DMS53 treated with DMSO at 0.1 percent for 48 hours (cell line): ENCODE results near the gene USP2.
"Not testable (repeated sequence)": the region's sequence is repeated elsewhere in the genome, so short reads cannot be mapped to it uniquely, and the experiment has no call there.

Source experiments
- DNase-seq: peaks from one replicate; lab custom pipeline; 2025; ENCODE audit not compliant: unreplicated experiment; lab: John Stamatoyannopoulos, UW

USP2 gene

DNA sequence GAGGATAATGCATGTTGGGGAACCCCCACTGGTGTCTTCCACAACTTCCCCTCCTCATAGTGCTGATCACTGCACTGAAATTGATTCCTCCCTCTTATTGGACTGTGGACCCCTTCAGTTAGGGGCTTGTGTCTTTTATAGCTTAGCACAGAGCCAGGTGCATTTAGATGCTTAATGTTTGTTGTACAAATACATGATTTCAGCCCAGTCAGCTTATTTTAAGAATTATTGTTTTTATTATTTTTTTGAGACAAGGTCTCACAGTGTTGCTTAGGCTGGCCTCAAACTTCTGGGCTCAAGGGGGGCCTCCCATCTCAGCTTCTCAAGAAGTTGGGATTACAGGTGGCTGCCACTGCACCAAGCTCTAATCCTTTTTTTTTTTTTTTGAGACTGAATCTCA is 33.2 kb upstream of the USP2 start:
- DNase-seq, result no peak

DNA sequence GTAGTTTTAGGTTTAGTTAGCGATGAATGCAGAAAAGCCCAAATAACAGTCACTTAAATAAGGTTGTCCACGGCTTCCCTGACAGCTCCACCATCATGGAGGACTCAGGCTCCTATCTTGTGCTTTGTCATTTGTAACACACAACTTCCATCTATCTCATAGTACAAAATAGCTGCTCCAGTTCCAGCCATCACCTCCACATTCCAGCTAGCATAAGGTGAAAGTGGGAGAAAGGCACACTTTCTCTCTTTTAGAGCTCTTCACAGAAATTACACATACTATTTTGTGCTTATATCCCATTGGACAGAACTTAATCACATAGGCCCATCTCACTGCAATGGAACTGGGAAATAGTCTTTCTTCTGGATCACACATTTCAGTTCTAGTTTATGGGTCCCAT is 32.8 kb upstream of the USP2 start:
- no peak for DNase-seq

DNA sequence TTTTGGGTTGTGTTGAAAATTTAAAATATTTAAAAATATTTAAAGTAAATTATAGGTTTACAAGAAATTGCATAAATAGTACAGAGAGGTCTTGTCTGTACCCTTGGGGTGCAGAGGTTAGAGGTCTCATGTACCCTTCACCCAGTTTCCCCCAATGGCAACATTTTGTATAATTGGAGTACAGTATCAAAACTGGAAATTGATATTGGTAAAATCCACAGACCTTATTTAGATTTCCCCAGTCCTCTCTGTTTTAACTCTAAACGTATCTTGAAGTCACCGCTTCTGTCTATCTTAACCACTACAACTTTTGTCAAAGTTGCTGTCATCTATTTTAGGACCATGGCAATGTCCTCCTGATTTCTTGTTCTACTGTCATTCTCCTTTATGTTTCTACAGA is 30.6 kb upstream of the USP2 start:
- DNase-seq, result no peak

DNA sequence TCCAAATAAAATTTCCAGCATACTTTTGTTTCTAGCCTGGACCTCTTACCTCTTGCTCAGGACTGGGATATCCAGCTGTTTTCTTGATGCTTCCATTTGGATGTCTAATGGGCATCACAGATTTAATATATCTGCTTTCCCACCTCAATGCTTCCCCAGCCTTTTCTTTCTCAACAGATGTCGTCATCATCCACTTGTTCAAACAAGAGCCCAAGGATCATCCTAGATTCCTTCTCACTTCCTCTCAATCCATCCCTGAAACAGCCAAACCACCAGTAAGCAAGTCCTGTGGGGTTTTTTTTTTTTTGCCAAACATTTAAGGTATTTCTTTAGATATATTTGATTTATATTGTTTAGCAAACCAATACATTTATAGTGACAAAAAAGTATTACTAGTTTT is 29.0 kb upstream of the USP2 start:
- DNase-seq, result no peak

DNA sequence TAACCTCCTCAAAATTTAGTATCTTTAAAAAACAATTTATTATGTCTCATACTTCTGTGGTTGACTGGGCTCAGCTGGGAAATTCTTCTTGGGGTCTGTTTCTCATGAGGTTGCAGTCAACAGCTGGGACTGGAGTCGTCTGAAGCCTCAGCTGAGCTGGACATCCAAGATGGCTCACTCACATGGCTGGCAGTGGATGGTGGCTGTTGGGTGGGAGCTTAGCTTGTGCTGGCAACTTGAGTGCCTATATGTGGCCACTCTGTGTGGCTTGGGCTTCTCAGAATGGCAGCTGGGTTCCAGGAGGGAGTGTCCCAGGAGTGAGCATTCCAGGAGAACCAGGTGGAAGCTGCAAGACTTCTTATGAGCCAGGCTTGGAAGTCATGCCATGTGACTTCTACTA is 28.2 kb upstream of the USP2 start:
- DNase-seq, result no peak

DNA sequence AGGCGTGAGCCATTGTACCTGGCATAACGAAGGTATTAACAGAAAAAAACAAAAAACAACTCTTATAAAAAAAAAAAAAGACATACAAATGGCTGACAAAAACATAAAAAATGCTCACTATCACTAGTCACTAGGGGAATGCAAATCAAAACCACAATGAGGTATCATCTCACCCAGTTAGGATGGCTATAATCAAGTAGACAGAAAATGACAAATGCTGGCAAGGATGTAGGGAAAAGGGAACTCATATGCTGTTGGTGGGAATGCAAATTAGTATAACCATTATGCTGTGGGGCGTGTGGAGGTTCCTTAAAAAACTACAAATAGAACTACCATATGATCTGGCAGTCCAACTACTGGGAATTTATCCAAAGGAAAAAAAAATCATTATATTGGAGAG is 24.5 kb upstream of the USP2 start:
- DNase-seq, result no peak

DNA sequence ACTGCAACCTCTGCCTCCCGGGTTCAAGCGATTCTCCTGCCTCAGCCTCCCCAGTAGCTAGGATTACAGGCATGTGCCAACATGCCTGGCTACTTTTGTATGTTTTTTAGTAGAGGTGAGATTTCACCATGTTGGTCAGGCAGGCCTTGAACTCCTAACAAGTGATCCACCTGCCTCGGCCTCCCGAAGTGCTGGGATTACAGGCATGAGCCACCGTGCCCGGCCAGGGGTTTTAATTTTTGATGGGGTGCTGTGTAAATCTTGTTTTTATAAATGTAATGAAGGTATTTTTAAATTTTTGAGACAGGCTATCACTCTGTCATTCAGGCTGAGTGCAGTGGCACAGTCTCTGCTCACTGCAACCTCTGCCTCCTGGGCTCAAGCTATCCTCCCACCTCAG is 24.0 kb upstream of the USP2 start:
- DNase-seq, result not testable (repeated sequence)

DNA sequence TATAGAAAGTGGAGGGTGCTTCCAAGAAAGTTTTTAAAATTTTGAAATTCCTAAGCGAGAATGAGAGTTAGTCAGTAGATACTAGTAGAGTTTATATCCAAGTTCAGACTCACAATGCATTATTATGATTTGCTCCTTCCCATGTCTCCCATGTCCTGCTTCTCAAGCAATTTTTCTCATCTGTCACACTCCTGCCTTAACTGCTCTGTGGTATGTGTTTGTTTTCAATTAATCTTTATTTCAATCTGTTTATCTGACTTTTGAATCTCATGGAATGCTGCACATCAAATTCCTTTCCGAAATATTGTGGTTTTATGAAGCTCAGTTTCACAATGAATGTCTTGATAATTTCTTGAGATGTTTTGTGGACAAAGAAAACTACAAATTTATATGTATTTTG is 23.4 kb upstream of the USP2 start:
- DNase-seq, result no peak

DNA sequence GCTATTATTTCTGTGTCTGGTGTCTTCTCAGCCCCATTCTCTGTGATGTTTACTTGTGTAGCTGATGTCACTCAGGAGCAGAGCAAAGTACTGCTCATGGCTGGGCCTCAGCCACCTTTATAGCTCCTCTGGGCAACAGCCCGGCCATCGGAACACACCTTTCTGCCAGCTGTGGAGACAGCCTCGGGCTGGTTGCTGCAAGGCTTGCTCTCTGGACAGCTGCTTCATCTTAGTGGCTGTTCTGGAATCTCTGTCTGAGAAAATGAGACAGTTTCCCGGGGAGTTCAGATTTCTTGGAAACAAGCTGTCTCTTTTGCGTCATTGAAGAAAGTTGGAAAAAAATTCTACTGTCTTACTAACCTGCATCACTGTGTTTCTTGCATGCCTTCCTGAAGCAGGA is 21.5 kb upstream of the USP2 start:
- DNase-seq, result no peak

DNA sequence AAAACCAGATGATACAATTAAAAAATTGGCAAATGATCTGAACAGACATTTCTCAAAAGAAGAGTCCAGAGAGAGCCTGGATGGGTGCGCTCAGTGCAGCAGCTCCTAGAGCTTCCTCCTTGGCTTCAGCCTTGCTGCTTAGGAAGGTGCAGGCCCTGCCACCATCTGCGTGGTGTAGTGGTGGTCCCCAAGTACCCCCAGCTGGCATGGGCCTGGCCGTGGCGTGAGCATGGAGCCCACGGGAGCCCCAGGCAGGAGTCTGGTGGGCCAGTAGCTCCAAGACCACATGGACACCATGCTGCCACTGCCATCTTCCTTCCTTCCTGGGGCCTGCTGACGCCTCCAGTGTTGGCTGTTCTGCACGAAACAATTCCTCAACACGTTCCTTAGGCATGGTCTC is 21.0 kb upstream of the USP2 start:
- no peak for DNase-seq

DNA sequence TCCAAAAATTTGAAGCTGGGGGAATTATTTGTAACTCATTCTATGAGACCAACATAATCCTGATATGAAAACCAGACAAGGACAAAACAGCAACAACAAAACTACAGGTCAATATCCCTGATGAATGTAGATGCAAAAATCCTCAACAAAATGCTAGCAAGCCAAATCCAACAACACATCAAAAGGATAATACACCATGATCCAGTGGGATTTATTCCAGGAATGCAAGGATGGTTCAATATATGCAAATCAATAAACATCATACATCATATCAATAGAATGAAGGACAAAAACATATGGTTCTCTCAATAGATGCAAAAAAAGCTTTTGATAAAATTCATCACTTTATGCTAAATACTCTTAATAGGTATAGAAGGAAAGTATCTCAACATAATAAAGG is 19.4 kb upstream of the USP2 start:
- no peak for DNase-seq

DNA sequence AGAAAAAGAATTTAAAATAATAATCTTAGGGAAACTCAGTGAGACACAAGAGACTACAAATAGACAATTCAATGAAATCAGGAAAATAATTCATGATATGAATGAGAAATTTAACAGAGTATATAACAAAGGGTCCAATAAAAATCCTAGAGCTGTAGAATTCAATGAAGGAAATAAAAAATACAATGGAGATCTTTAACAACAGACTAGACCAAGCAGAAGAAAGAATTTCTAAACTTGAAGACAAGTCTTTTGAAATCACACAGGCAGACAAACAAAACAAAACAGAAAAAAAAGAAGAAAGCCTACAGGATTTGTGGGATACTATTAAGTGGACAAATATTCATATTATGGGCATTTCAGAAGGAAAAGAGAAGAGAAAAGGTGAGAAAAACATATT is 16.2 kb upstream of the USP2 start:
- DNase-seq, result no peak

DNA sequence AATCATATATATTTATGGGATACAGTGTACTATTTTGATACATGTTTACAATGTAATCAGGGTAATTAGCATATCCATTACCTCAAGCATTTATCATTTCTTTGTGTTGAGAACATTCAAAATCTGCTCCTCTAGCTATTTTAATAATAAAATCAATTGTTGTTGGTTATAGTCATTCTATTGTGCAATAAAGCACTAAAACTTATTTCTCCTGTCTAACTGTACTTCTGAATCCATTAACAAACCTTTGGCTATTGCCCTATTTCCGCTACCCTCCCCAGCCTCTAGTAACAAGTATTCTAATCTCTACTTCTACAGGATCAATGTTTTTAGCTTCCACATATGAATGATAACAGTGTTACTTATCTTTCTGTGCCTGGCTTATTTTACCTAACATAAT is 15.3 kb upstream of the USP2 start:
- DNase-seq, result no peak

DNA sequence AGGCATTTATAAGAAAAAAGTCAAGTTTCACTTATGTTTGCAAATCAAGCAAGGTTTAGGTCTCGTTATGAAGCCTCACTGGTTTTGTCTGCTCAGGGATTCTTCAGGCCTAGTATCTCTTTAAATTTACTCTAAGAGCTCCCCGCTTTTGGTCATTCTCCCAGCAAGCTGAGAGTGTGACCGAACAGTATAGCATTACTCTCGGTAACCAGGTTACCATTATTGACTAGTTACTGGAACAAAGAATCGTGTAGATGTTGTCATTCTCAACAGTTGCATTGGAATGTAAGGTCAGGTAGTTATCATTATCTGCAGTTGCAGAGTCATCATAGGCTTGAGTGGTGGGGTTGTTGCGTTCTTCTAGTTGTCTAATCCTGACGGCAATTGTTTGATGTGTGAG is 9.8 kb upstream of the USP2 start:
- no peak for DNase-seq

DNA sequence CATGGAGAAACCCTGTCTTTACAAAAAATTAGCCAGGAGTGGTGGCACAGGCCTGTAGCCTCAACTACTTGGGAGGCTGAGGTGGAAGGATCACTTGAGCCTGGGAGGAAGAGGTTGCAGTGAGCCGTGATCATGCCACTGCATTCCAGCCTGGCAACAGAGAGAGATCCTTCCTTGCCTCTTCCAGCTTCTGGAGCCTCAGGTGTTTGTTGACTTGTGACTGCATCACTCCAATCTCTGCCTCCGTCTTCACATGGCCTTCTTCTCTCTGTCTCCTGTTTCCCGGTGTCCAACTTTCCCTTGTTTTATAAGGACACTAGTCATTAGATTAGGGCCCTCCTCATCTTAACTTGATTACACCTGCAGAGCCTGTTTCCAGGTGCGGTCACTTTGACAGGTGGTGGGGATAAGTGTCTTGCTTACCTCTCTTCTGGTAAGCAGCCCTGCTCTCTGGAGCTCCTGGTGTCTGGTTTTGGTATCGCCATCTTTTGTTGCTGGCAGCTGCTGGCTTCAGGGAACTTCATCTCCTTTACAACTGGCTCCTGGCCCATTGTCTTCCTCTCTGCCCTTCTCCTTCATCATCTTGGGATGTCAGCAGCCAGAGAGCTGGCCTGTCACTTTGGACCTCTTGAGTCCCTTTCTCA is 8.2 kb upstream of the USP2 start:
- peak; percentile 76 for DNase-seq

DNA sequence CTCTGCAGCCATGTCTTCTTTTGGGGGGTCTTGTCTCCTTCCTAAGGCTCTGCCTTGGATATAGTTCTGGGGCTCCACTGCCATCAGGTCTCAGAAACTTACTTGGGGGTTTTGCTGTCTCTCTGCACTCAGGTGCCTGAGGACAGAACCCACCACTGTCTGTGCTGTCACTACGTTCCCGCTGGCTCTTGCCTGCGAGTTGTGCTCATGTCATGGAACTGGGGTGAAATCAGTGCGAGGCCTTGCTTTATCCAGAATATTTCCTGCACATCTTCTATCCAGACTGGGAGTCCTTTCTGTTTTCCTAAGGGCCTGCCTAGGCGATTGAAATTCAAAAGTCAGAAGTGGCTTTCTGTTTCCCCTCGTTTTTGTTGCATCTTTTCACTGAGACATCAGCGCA is 6.6 kb upstream of the USP2 start:
- DNase-seq, result no peak

DNA sequence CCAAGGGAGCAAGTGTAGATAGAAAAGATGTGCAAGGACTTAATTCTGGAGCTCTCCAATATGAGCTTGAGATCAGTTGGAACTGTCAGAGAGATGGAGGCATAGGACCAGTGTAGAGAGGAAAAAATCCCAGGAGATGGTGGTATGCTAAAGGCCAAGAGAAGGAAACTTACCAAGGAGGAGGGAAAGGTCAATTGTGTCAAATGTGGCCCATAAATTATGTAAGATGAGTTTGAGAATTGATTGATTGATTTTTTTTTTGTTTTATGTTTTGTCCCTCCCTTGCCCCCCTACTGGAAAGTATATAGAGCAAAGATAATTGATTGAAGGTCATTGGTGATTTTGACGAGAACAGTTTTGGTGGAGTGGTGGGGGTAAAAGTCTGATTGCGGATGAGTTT is 2.8 kb upstream of the USP2 start:
- DNase-seq, result no peak

DNA sequence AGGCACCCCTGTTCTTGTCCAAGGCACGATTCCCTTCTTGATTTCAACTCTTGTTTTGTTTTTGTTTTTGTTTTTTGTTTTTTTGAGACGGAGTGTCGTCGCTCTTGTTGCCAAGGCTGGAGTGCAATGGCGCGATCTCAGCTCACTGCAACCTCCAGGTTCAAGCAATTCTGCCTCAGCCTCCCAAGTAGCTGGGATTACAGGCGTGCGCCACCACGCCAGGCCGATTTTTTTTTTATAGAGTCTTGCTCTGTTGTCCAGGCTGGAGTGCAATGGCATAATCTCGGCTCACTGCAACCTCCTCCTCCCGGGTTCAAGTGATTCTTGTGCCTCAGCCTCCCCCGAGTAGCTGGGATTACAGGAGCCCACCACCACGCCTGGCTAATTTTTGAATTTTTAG is 1.0 kb upstream of the USP2 start:
- not testable (repeated sequence) for DNase-seq

DNA sequence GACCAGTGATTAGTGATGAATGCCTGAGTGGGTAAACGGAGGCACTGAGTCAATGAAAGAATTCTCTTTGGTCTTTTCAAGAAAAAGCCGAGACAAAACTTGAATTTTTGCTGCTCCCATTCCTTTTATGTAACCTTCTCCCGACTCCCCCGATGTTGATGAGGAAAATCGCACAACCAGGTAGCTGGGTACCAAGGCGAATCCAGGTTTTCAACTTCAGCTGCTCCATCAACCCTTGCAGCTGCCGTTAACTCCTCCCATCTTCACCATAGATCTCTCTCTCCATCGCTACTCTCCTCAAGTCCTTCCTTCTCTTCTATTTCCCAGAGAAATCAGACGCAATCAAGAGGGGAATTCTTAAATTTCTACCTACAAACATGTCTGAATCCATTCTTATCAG is 611 bp upstream of the USP2 start:
- no peak for DNase-seq

DNA sequence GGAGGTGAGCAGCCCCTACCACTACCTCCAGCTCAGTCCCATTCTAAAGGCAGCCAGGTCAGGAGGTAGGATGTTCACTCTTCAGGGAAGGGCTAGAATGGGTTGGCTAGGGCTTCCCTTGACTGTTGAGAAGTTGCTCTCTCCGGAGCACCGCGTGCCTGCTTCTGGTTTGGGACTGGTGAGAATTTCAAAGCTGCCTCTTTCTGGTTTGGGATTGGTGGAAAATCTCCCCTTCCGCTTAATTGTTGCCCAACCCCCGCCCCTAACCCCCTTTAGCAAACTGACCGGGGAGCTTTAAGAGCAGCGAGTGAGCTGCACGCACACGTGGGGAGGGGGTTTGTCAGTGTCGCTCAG is 686 bp downstream of the USP2 start:
- no peak for DNase-seq

DNA sequence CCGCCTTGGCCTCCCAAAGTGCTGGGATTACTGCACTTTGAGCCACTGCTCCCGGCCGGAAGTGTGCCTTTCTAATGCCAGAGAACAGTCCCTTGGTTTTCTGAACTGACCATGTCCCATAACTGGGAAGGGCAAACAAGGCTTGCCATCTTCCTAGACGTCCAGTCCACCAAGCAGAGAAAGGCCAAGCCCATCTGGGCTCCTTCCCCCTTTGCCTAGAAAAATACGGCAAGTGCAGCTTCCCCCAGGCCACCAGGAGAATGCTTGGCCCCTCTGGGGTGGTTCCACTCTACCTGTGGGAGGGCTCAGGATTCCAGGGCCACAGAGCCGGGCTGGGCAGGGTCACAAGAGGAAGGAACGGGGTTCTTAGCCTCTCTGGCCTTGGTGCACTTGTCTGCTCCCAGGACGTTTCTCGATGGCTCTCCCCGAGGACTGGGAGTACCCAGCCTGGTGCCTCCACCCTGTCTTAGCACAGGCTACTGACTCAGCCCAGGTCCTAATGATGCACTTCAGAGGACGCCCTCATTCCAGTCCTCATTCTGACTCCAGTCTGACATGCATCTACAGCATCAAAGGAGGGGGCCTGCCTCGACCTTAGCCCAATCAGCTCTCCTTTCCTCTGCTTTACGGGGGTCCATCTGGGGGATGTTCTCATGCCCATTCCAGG is 1.2 kb downstream of the USP2 start:
- DNase-seq, result no peak

DNA sequence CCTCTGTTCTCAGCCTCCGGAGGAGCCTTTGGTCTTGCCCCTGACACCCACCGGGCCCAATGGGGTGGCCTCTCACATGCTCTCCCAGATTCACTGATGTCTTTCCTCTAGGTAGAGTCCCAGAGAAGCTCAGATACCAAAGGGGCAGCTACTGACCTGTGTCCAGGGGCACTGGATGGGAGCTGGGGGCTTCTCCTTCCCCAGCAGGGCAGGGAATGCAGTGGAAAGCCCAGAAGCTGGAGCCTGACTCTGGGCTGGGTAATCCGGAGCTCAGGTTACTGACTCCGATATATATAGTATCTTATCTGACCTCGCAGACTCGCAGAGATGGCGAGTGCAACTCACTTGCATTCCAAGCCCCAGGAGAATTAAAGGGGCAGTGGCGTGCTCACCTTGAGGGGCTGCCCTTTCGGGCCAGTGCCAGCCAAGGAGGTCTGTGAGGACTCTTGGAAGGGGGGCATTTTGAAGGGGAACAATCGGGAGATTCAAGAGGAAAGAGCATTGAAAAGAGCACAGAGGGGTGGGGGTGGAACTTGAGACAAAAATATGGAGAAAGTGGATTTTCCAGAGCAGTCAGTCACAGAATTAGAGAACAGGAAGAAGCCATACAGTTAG is 2.5 kb downstream of the USP2 start:
- DNase-seq, result no peak
